ENCODE data around the gene STK32C. TPM values are rescaled to one million over a fixed set of nuclear protein-coding genes. Genes with fewer than 3 reads are reported as not detected.

Gene STK32C
- total RNA-seq, 4 donors from 2014 or later = 5.0 to 8.9 (median 8.1) TPM

GRCh38 chr10:132245056-132245455, 62.7 kb downstream of the STK32C start:
- DNase-seq (ENCODE audit: low spot score) (no peak), ATAC-seq (ENCODE audit: low FRiP score) (no peak)
- no peak for TF ChIP-seq CTCF (IDR thresholded peaks at IDR 0.05)

GRCh38 chr10:132243626-132244025, 64.1 kb downstream of the STK32C start:
- TF ChIP-seq CTCF (IDR thresholded peaks at IDR 0.05) = no peak
- ATAC-seq (ENCODE audit: low FRiP score) (no peak), DNase-seq (ENCODE audit: low spot score) (no peak)

- ATAC-seq (ENCODE audit: low FRiP score) = no peak
- no peak for TF ChIP-seq CTCF (IDR thresholded peaks at IDR 0.05)
- no peak for DNase-seq (ENCODE audit: low spot score)
Observed at GRCh38 chr10:132243141-132243540, 64.6 kb downstream of the STK32C start.

- DNase-seq (ENCODE audit: low spot score) (no peak), ATAC-seq (ENCODE audit: low FRiP score) (no peak)
- TF ChIP-seq CTCF (IDR thresholded peaks at IDR 0.05) = no peak
Observed at GRCh38 chr10:132242103-132242840, 65.5 kb downstream of the STK32C start.

- DNase-seq (ENCODE audit: low spot score) (no peak), ATAC-seq (ENCODE audit: low FRiP score) (no peak)
- TF ChIP-seq CTCF (IDR thresholded peaks at IDR 0.05) = no peak
Observed at GRCh38 chr10:132241496-132241895, 66.3 kb downstream of the STK32C start.

GRCh38 chr10:132241086-132241485, 66.7 kb downstream of the STK32C start:
- ATAC-seq (ENCODE audit: low FRiP score) (no peak), DNase-seq (ENCODE audit: low spot score) (no peak)
- TF ChIP-seq CTCF (IDR thresholded peaks at IDR 0.05) = no peak

GRCh38 chr10:132240581-132240980, 67.2 kb downstream of the STK32C start:
- no peak for DNase-seq (ENCODE audit: low spot score)
- TF ChIP-seq CTCF (IDR thresholded peaks at IDR 0.05) = no peak

More at GRCh38 chr10:132240581-132240980, 67.2 kb downstream of the STK32C start:
- no peak for ATAC-seq (ENCODE audit: low FRiP score)

All from omental fat pad (tissue), 4 donors.